GM19395 (cell line): ENCODE measurements around the gene ZFYVE27.

Experiments used
- ATAC-seq: cut with Tn5 transposase; IDR thresholded peaks from one replicate; pipeline ENCODE4 v1.9.1; 2021; ENCODE audit warnings: mild to moderate bottlenecking, moderate library complexity; ENCODE audit not compliant: unreplicated experiment

The ZFYVE27 gene

DNA sequence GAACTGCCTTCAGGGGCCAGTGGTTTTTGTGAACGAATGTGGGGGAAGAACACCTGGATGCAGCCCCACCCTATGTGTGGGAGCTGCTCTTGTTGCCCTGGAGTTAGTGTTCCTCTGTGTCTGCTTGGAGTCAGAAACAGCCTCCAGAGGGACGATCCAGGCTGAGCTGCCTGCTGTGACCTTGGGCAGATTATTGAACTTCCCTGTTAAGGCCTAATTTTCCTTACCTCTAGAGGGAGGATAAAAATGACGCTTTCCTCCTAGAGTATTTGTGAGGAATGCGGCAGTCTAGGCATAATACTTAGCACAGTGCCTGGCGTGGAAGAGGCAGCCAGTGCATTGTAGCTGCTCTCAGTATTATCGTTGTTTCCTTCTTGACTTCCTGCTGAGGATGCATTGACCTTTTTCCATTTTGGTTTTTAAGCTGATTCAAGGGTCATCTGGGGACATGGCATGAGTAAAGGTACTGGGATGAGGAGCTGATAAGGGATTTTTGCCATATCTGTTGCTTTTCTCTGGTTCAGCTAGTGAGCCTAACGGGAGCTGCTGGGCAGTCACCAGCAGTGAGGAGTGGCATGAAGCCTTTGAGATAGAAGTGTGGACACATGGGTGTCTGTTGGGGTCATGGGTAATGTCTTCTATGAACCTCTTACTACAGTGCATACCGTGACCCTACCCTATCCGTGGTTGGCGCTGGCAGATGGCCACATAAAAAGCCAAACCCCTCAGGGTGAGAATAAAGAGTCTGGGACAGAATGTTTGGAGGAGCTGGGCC is 6.4 kb downstream of the ZFYVE27 start:
- no peak for ATAC-seq

DNA sequence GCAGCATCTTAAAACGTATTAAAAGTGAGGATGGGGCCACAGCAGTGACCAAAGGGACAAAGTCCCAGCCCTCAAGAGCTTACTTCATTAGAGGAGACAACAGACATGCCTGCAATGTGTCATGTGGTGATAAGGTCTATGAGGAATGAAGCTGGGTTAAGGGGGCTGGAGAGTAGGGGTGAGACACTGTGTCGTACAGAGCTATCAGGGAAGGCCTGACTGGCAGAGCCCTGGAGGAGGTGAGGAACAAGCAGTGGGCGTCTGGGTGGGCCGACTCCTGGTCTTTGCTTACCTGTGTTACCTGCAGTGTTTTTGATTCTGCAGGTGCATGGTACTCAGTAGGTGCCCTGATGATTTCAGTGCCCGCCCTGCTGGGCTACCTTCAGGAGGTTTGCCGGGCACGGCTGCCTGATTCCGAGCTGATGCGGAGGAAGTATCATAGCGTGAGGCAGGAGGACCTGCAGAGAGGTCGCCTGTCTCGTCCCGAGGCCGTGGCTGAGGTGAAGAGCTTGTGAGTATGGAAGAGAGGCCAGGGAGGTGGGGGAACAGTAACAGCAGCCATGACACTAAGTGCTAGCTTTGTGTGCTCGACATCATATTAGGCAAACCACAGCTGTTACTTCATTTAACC is 7.6 kb downstream of the ZFYVE27 start:
- no peak for ATAC-seq

DNA sequence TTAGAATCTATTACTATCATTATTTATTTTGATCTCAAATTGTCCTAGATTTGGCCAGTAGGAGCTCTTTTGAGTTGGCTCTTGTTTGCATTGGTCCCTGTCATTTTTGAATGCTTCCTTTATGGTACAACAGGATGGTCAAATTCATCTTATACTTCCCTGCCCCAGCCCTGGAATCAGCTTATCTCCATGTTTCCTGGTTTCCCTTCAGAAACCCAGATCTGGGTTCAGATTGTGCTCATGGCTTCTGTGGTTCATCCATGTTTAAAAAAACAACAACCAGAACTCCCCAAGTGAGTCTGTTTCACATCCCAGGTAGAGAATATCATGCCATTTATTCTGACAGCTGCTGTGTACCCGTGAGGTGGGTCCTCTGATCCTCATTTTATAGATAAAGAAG is 10.6 kb downstream of the ZFYVE27 start:
- no peak for ATAC-seq

DNA sequence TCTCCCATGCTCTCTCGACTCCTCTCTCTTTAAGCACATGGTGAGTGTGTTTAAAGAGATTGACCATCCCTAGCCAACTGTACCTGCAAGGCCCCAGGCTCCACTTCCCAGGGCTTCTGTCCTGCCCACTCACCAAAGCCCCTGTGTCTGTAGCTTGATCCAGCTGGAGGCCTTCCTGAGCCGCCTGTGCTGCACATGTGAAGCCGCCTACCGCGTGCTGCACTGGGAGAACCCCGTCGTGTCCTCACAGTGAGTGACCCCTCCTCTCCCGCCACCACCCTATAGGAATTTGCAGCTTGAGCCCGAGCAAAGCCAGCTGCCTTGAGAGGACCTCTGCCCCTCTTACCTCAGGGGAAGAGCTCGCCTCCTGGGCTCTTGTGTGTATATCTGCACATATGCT is 11.2 kb downstream of the ZFYVE27 start:
- no peak for ATAC-seq

DNA sequence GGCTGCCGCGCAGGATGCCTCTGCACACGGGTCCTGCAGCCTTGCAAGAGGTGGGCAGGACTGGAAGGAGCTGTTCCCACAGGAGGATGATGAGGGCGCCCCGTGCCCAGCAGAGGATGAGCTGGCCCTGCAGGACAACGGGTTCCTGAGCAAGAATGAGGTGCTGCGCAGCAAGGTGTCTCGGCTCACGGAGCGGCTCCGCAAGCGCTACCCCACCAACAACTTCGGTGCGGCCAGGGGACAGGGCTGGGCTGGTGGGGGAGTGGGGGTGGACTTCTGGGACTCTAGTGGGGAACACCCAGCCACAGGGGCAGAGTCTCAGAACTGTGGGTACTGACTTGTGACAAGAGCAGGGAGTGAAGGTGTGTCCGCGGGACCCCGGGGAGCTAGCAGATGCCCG is 16.0 kb downstream of the ZFYVE27 start:
- ATAC-seq = no peak

DNA sequence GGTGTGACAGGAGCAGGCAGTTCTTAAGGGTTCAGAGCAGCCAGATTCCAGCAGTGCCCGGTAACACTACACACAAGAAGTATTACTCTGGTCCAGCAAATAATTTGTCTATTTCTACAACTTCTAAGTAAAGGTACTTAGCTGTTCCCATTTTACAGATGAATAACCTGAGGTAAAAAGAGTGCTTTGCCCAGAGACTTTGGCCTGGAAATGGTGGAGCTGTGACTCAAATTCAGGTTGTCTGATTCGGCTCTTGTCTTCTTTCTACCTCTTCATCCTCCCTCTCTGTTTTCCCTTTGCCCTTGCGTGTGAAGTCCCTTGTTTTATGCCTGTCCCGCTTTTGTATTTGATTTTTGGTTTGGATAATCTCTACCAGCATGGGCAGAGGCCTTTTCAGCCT is 17.8 kb downstream of the ZFYVE27 start:
- no peak for ATAC-seq

DNA sequence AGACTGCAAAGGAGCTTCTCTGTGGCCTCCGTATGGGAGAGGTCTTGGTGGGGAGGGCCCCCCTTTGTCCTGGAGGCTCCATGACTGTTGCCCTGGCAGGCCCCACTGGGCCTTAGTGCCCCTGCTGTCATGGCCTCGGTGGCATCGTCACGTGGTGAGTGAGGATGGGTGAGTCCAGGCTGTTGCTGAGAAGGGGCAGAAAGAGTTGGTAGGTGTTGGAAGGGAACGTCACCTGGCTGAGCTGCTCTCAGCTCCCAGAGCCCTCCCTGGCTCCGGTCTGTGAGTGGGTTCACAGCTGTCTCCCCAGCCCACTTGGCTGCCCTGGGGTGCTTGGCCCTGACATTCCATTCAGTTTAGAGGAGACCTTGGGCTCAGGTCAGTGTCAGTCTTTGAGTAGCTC is 18.8 kb downstream of the ZFYVE27 start:
- ATAC-seq = no peak

DNA sequence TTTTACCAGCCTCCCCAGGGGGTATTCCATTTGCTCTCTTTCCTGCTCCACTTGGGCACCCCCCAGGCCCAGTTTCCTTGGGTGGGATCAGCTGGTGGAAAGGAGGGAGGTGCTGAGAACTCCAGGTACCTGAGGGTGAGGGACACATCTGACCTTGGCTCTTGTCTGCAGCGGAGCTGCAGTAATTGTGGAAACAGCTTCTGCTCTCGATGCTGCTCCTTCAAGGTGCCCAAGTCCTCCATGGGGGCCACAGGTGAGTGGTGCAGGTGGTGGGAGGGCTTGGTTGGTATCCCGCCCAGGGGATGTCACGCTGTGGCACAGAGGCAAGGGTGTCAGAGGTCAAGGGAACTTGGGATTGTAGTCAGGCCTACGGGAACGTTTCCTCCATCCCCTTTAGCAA is 20.5 kb downstream of the ZFYVE27 start:
- ATAC-seq = no peak

DNA sequence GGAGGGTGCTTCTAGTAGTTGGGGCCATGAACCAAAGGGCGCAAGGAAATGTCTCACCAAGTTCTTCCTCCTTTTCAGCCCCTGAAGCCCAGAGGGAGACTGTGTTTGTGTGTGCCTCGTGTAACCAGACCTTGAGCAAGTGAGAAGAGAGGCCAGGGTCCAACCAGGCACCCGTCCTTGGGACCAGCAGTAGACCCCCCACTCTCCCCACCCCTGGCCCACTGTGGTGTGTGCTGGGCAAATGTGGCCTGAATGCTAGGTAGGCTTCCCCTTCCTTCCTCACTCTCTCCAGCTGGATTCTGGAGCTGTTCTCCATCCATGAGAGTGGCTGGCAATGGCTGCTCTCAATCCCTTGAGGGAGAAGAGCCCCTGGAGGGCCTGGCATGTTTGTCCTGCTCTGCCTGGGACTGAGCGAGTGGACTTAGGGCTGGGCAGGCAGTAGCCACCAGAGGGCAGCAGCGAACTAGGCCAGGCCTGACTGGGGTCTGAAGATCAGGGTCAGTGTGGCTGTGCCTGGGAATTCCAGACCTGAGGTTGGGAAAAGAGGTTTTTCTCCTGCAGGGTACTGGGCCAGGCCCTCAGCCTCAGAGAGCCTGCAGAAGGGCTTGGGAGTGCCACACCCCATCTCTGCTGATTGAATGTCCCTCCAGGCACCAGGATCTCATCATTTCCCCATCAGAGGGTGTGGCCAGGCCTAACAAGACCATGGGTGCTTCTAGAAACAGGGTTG is 22.4 kb downstream of the ZFYVE27 start:
- no peak for ATAC-seq

DNA sequence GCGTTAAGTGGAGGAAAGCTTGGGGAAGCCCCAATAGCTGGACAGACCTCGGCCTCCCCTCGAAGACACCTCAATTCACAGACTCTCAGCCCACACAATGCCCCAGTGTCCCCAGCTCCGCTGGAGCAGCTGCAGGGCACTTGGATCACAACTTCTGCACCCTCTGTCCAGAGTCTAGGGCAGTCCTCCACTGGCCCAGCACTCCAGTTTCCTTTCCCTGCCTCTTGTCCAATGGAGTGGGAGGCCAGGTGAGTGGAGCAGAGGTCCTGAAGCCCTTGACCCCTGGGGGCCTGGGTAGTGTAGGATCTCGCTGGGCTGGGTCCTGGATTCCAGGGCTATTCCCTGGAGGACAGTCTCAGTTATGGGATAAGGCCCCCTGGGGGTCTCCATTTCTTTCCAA is 23.0 kb downstream of the ZFYVE27 start:
- no peak for ATAC-seq

DNA sequence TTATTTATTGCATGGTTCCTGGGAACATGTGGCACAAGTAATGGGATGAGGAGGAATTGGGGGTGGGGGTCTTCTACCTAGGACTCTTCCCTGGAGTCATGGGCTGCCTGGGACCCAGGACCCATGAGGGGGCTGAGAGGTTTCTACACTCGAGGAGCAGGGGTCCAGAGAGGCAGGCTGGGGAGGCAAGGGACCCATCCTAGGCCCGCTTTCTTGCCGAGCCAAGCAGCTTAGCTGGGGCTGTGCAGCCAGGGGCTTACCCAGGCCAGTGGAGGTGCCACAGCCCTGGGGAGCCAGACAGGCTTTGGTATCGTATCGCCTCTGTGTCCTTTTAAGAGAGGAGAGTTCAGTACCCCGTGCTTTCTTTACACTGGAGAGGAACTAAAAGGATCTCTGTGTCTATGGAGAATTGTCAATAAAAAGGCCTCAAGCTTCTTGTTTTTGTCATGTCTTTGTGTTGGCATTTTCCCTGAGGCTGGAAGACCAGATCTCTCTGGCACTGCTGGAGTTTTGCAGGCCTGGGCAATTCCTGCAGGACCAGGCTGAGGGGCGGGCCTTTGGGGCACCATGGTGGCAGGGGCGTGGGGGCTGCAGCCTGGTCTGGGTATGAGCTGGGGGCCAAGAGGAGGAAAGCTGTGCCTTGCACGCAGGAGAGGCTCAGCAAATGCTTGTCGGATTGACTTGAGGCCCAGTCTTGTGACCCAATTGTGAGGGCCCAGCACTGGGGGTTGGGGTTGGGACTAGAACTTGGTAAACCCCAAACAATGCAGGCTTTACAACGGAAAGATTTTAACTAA is 23.7 kb downstream of the ZFYVE27 start:
- ATAC-seq = no peak

DNA sequence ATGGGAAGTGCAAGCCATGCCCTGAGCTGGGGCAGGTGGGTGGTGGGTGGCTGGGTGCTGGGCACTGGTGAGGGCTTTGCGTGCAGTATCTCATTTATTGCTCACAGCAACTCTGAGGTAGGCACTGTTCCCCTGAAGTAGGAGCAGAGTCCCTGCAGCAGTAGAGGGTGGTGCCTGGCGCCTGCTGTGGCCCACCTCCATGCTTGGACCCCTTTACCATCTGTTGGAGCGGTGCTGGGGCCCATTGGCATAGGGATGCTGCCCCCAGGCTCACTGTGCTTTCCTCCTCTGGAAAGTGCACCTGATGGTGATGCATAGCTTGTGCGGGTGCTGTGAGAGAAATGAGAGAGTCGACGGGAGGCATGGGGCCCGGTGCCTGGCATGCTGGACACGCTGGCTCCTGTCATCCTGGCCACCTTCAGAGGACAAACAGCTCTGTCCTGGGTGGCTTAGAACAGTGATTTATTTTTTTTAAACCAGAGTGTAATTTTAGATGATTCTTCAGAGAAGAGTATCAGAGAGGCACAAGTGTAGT is 24.5 kb downstream of the ZFYVE27 start:
- ATAC-seq = no peak

DNA sequence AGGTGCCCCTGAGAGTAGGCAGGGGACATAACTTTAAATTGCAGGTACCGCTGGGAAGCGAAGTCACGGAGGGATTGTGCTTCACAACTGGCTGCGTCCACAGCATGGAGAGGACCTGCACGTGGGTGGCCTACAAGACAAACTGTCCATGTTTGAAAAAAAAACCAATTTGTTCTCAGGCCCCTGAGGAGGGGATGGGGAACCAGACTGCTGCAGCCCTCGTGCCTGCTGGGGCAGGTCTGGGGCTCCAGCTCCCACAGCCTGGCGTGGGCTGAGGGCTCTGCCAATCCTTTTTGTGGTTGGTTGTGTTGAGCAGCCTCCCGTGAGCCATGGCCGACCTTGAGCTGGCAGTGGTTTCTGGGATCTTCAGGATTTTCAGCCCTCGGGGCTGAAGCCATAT is 25.1 kb downstream of the ZFYVE27 start:
- no peak for ATAC-seq

DNA sequence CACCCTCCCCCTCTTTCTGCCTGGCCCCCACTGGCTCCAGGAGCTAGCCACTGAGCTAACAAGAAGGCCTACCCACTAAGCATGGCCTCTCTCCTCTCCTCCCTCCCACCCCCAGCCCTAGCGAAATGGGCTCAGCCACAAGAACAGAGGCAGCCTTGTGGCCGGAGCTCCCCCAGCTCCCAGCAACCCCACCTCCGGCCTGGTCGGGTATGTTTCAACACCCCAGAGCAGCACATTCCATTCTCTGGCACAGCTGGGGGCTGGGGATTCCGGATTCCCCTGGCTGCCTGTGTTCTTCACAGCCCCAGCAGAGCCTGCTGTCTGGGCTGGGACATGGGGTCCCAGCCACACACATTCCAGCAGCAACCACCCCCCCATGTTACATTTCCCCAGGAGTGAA is 25.9 kb downstream of the ZFYVE27 start:
- ATAC-seq = no peak

DNA sequence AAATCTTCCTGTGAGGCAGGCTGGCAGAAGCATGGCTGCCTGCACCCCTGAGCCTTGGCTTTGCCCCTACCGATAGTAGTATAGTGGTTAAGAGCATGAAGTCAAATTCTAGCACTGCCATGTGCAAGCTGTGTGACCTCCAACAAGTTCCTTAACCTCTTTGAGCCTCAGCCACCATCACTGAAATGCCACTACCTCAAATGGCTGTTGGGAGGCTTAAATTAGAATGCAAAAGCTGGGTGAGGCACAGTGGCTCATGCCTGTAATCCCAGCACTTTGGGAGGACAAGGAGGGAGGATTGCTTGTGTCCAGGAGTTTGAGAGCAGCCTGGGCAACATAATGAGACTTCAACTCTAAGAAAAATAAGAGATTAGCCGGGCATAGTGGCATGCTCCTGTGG is 26.5 kb downstream of the ZFYVE27 start:
- no peak for ATAC-seq

DNA sequence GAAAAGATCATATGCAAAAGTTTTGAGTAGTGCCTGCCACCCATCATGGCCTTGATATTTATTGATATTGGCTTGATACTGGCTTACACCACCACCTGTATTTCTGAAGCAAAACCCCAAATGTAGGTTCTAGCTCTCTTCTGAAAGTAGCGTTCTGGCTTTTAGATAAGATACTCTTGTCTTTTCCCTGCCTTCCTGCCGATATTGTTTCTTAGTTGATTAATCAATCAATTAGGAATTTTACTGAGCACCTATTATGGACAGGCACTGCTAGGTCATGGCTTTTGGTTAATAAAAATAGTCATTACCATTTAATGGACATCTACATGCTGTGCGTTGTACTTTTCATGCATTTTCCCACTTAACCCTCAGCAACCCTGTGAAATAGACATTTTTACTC is 27.0 kb downstream of the ZFYVE27 start:
- ATAC-seq = no peak

DNA sequence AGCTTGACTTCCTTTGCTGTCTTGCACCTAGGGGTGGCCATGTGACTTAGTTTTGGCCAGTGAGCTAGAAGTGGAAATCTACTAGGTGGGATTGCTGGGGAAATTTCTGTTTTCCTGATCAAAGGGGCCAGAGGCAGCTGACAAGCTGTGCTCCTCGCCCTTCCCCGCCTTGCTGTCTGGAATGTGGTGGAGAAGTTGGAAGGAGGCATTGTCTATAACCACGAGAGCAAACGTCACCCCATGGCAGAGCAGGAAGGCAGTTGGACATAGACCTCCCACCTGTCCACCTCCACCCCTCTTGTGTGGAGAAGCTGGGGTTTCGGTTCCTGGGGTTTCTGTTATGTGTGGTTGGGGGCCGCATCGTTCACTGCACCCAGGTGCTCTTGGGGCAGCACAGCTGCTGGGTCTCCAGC is 27.6 kb downstream of the ZFYVE27 start:
- no peak for ATAC-seq

DNA sequence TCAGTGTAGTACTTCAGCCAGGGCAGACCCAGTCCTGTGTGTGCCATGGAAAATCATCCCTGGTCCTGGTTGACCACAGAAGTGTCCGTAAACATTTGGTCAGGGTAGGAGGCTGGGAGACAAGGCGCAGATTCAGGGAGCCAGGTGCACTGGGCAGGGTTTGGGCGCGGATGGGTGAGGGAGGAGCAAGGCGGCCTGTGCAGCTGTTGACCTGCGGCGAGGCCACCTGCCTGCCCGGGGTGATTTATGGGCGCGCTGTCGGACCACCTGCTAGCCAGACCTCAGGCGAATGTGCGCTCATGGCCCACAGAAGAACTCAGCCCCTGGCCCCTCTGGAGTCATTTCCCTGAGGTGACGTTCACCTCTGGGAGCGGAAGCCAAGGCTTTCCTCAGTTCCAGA is 28.3 kb downstream of the ZFYVE27 start:
- ATAC-seq = no peak

DNA sequence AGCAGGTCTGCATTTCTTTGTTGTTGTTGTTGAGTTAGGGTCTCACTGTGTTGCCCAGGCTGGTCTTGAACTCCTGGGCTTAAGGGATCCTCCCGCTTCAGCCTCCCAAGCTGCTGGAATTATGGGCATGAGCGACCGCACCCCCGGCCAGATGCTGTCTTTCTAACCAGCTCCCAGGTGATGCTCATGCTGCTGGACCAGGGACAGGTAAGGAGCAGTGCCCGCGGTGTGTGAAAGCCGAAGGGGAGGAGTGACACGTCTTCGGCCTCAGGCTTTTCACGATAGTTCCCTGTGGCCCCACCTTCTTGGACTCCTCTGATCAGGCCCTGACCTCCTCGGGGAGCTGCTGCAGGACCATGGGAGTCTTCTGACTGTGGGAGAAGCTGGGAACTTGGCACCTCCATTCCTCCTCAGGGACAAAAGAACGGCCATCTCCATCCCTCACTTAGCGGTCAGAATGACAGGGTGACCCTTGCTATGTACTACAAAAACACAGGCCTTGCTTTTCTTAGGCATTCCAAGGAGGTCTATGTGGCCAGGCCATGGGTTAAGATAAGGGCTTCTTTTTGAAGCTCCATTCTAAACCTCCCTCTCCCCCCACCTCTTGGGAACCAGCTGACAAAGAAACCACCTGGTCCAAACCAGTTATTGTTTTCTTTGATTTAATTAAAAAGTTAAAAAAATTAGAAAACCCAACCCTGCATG is 29.3 kb downstream of the ZFYVE27 start:
- ATAC-seq = no peak
